K562 (cell line): ENCODE data around the gene ZNF213. TPM values are rescaled to one million over a fixed set of nuclear protein-coding genes. Genes with fewer than 3 reads are reported as not detected.

Source experiments
- CREB5 ChIP-seq: fragments of 250-450 bp; sonication (Bioruptor Pico); IDR thresholded peaks from 2 replicates; pipeline ENCODE4 v1.5.0; 2020; ENCODE audit warnings: mild to moderate bottlenecking
- FIP1L1 ChIP-seq: fragments of 200-400 bp; formaldehyde crosslinking; IDR thresholded peaks from 2 replicates; pipeline ENCODE4 v1.6.1; 2018; ENCODE audit warnings: mild to moderate bottlenecking, low read depth, low read length; ENCODE audit not compliant: poor library complexity, severe bottlenecking
- FOXK1 ChIP-seq: sonication (generic); formaldehyde crosslinking; IDR thresholded peaks from 2 replicates; pipeline ENCODE4 v1.8.0; 2022; ENCODE audit warnings: missing genetic modification reagents, mild to moderate bottlenecking, borderline replicate concordance
- KDM1A ChIP-seq, 2 experiments: fragments of 450-650 bp; IDR thresholded peaks; 2 replicates each; pipeline ENCODE4 v1.6.1; 2016; ENCODE audit warnings: mild to moderate bottlenecking in 2 of 2
- MAZ ChIP-seq, 2 experiments: fragments of 450-650 bp in 1 of 2; sonication (generic) in 1 of 2; formaldehyde crosslinking; IDR thresholded peaks in 1 of 2; conservative IDR thresholded peaks in 1 of 2; 2 replicates each; pipeline versions ENCODE4 v1.4.0 to v1.5.0; 2020; ENCODE audit warnings: mild to moderate bottlenecking in 1 of 2, missing genetic modification reagents in 1 of 2
- MTA1 ChIP-seq: fragments of 450-650 bp; IDR thresholded peaks from 2 replicates; pipeline ENCODE4 v1.6.1; 2017; ENCODE audit warnings: borderline replicate concordance
- NFIX ChIP-seq: fragments of 250-450 bp; sonication (Bioruptor Pico); IDR thresholded peaks from 2 replicates; pipeline ENCODE4 v1.4.0; 2020; ENCODE audit warnings: low read depth, mild to moderate bottlenecking, moderate library complexity
- NR4A1 ChIP-seq, 2 experiments: fragments of 250-450 bp in 1 of 2; fragments of 450-650 bp in 1 of 2; sonication (Bioruptor Pico) in 1 of 2; IDR thresholded peaks; 2 replicates each; pipeline versions ENCODE4 v1.4.0 to v1.6.1; 2016 to 2020; ENCODE audit warnings: mild to moderate bottlenecking in 2 of 2, missing compliant biosample characterization in 1 of 2, missing genetic modification characterization in 1 of 2, moderate library complexity in 1 of 2
- SNAPC5 ChIP-seq: fragments of 250-450 bp; sonication (Bioruptor Pico); IDR thresholded peaks from 2 replicates; pipeline ENCODE4 v1.8.0; 2021; ENCODE audit warnings: moderate library complexity, mild to moderate bottlenecking, inconsistent platforms
- SPI1 ChIP-seq: IDR thresholded peaks from 2 replicates; pipeline ENCODE4 v1.6.1; 2011; ENCODE audit warnings: low read depth, low read length, control low read depth, borderline replicate concordance
- TBP ChIP-seq: optimal IDR thresholded peaks from 2 replicates; pipeline ENCODE3; 2011; ENCODE audit warnings: low read depth, low read length, improper control_type of control experiment
- TEAD1 ChIP-seq, 2 experiments: fragments of 450-650 bp in 1 of 2; sonication (generic) in 1 of 2; formaldehyde crosslinking; IDR thresholded peaks; 2 replicates each; pipeline versions ENCODE4 v1.4.0 to v1.8.0; 2020 to 2022; ENCODE audit warnings: mild to moderate bottlenecking in 2 of 2, missing genetic modification reagents in 1 of 2
- XRCC5 ChIP-seq: fragments of 200-400 bp; formaldehyde crosslinking; IDR thresholded peaks from 2 replicates; pipeline ENCODE4 v1.6.1; 2017; ENCODE audit warnings: low read depth, mild to moderate bottlenecking, low read length
- ZNF707 ChIP-seq: fragments of 250-450 bp; sonication (Bioruptor Pico); conservative IDR thresholded peaks from 2 replicates; pipeline ENCODE4 v1.8.0; 2022; ENCODE audit warnings: inconsistent platforms, mild to moderate bottlenecking, moderate library complexity
- polyA plus RNA-seq, 8 experiments: library from polyadenylated mRNA; depleted of rRNA in 4 of 8; stranded (reverse) in 5 of 8; unstranded in 3 of 8; fragments of >200 nt; fragmentation: Nextera tagmentation in 2 of 8; fragmentation: Illumina TruSeq in 1 of 8; extraction: Ambion mirVana in 2 of 8; extraction: Trizol in 1 of 8; gene quantifications; 2 replicates each; pipeline versions ENCODE4 v1.2.1 to v1.2.3, GENCODE V29; 2011 to 2014; ENCODE audit warnings: inconsistent platforms in 1 of 8, missing spikeins in 1 of 8
- total RNA-seq, 7 experiments: library from RNA; depleted of rRNA in 6 of 7; stranded (reverse); fragments of >200 nt in 6 of 7; fragmentation: Illumina TruSeq in 2 of 7; extraction: Trizol in 2 of 7; gene quantifications; 2 replicates each; pipeline versions ENCODE4 v1.2.1 to v1.2.3, GENCODE V29; 2011 to 2021; ENCODE audit warnings: low replicate concordance in 1 of 7
- TF ChIP-seq, protein P1 (sequence below): fragments of 450-650 bp; conservative IDR thresholded peaks from 2 replicates; pipeline ENCODE4 v1.6.1; 2016; ENCODE audit warnings: missing genetic modification characterization, low read depth, mild to moderate bottlenecking, control low read depth, missing compliant biosample characterization
- TF ChIP-seq, protein P2 (sequence below): fragments of 450-650 bp; IDR thresholded peaks from 2 replicates; pipeline ENCODE4 v1.7.1; 2018; ENCODE audit warnings: mild to moderate bottlenecking, low read depth; ENCODE audit not compliant: partially characterized antibody
- TF ChIP-seq, protein P3 (sequence below): IDR thresholded peaks from 3 replicates; pipeline ENCODE4 v1.6.1; 2011; ENCODE audit warnings: borderline replicate concordance, mild to moderate bottlenecking, moderate library complexity; ENCODE audit not compliant: insufficient read length; ENCODE audit errors: extremely low read depth

ZNF213 gene
- total and polyA plus RNA-seq, 9 of the 15 experiments (the other 6 are each of a cell fraction or from before 2014, with no cell fraction given) = 0.49 to 10.0 (median 1.8) TPM

GRCh38 chr16:3157229-3158025 is 22.6 kb downstream of the ZNF213 start (continued):
- no peak for TF ChIP-seq NR4A1 (CRISPR knock-in tag; IDR thresholded peaks at IDR 0.05)
- no peak for TF ChIP-seq NR4A1 (tag; IDR thresholded peaks at IDR 0.05)
- TF ChIP-seq MAZ (CRISPR knock-in tag; conservative IDR thresholded peaks at IDR 0.05 in 1 of 2, IDR thresholded peaks at IDR 0.05 in 1 of 2) = no peak; a peak in 1 of 4 replicates
- no peak for TF ChIP-seq XRCC5
- TF ChIP-seq MTA1 = peak; percentile 63; the same call in 1 of the 2 replicates
- no peak for TF ChIP-seq CREB5 (CRISPR knock-in tag)
- TF ChIP-seq SPI1 = peak; percentile 42; the same call in 1 of the 2 replicates
- peak; percentile 100 for TF ChIP-seq TBP
- no peak for TF ChIP-seq ZNF707 (CRISPR knock-in tag)
- TF ChIP-seq TEAD1 (CRISPR knock-in tag; IDR thresholded peaks at IDR 0.05) = no peak
- TF ChIP-seq, protein P1, sequence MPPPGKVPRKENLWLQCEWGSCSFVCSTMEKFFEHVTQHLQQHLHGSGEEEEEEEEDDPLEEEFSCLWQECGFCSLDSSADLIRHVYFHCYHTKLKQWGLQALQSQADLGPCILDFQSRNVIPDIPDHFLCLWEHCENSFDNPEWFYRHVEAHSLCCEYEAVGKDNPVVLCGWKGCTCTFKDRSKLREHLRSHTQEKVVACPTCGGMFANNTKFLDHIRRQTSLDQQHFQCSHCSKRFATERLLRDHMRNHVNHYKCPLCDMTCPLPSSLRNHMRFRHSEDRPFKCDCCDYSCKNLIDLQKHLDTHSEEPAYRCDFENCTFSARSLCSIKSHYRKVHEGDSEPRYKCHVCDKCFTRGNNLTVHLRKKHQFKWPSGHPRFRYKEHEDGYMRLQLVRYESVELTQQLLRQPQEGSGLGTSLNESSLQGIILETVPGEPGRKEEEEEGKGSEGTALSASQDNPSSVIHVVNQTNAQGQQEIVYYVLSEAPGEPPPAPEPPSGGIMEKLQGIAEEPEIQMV = no peak
- peak; percentile 70; the same call in 1 of the 2 replicates for TF ChIP-seq FOXK1 (CRISPR knock-in tag)
- peak; percentile 39 for TF ChIP-seq FIP1L1
- no peak for TF ChIP-seq NFIX
- no peak; a peak in 1 of 4 replicates for TF ChIP-seq KDM1A (IDR thresholded peaks at IDR 0.05)
- TF ChIP-seq SNAPC5 (CRISPR knock-in tag) = no peak
- TF ChIP-seq, protein P2, sequence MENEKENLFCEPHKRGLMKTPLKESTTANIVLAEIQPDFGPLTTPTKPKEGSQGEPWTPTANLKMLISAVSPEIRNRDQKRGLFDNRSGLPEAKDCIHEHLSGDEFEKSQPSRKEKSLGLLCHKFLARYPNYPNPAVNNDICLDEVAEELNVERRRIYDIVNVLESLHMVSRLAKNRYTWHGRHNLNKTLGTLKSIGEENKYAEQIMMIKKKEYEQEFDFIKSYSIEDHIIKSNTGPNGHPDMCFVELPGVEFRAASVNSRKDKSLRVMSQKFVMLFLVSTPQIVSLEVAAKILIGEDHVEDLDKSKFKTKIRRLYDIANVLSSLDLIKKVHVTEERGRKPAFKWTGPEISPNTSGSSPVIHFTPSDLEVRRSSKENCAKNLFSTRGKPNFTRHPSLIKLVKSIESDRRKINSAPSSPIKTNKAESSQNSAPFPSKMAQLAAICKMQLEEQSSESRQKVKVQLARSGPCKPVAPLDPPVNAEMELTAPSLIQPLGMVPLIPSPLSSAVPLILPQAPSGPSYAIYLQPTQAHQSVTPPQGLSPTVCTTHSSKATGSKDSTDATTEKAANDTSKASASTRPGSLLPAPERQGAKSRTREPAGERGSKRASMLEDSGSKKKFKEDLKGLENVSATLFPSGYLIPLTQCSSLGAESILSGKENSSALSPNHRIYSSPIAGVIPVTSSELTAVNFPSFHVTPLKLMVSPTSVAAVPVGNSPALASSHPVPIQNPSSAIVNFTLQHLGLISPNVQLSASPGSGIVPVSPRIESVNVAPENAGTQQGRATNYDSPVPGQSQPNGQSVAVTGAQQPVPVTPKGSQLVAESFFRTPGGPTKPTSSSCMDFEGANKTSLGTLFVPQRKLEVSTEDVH = no peak
- TF ChIP-seq, protein P3, sequence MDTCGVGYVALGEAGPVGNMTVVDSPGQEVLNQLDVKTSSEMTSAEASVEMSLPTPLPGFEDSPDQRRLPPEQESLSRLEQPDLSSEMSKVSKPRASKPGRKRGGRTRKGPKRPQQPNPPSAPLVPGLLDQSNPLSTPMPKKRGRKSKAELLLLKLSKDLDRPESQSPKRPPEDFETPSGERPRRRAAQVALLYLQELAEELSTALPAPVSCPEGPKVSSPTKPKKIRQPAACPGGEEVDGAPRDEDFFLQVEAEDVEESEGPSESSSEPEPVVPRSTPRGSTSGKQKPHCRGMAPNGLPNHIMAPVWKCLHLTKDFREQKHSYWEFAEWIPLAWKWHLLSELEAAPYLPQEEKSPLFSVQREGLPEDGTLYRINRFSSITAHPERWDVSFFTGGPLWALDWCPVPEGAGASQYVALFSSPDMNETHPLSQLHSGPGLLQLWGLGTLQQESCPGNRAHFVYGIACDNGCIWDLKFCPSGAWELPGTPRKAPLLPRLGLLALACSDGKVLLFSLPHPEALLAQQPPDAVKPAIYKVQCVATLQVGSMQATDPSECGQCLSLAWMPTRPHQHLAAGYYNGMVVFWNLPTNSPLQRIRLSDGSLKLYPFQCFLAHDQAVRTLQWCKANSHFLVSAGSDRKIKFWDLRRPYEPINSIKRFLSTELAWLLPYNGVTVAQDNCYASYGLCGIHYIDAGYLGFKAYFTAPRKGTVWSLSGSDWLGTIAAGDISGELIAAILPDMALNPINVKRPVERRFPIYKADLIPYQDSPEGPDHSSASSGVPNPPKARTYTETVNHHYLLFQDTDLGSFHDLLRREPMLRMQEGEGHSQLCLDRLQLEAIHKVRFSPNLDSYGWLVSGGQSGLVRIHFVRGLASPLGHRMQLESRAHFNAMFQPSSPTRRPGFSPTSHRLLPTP = peak; percentile 85
